Lower leg skin (tissue), 3 donors: ENCODE measurements around the gene GNAI2.

Source experiments
- CTCF ChIP-seq, 3 donors: fragments of 450-650 bp; IDR thresholded peaks; one replicate each; pipeline ENCODE4 v1.5.1; 2016; ENCODE audit warnings: antibody characterized with exemption in 3 of 3, mild to moderate bottlenecking in 3 of 3, moderate library complexity in 2 of 3
- POLR2A ChIP-seq, 2 donors: fragments of 450-650 bp; IDR thresholded peaks; one replicate each; pipeline ENCODE4 v1.6.1; 2016 to 2017; ENCODE audit warnings: antibody characterized with exemption in 2 of 2, mild to moderate bottlenecking in 1 of 2, moderate library complexity in 1 of 2

DNA sequence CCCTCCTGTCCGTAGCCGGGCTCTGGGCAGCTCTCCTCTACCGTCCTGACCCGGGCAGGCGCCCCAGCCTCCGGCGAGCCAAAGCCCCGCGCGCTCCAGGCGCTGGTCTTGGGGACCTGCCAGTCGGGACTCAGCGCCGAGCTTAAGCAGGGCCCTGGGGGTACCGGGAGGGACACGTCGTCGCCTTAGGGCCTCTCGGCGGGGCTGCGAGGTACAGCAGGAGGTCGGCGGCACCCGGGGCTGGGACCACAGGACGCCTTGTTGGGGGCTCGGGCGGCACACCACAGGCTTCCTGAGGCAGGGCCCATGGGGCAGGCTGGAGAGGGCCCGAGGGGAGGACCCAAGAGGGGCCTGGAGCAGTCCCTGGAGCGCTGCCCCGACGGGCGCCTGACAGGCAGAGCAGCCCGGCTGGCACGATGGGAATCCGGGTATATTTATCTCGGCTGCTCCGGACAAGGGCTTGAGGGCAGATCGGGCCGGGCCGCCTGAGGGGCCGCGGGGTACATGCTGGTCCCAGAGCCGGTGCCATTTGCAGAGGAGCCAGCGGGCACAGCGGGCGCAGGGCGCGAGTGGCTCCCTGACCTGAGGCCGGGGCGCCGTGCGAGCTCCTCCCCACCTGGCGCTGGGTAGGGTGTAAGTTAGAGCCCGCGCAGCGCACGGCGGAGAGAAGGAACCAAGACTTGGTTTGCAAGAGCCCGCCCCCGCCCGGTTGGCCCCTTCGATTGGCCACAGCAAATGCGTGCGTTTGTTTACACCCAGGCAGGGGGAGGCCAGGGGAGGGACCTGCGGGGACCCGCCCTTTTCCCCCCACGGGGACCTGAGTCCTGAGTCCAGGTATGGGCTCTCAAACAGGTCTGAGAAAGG is 30.4 kb upstream of the GNAI2 start:
- no peak for TF ChIP-seq CTCF (IDR thresholded peaks at IDR 0.05)
- TF ChIP-seq POLR2A (IDR thresholded peaks at IDR 0.05), result no peak
